H9 (cell line): ENCODE data around the gene DTWD2. TPM values are rescaled to one million over a fixed set of nuclear protein-coding genes. Genes with fewer than 3 reads are reported as not detected.

ENCODE experiments used
- DNase-seq: peaks from one replicate; pipeline ENCODE4 v3.0.0-alpha.2; 2017
- H2AFZ ChIP-seq: one replicate; pipeline ENCODE4 v1.6.1; 2013; ENCODE audit warnings: mild to moderate bottlenecking, low read length, control low read depth, moderate library complexity
- H2AK5ac ChIP-seq: 2 replicates; pipeline ENCODE4 v1.6.1; 2013; ENCODE audit warnings: low read length, control low read depth, mixed read lengths; ENCODE audit not compliant: insufficient read length
- H2BK120ac ChIP-seq: one replicate; pipeline ENCODE4 v1.6.1; 2013; ENCODE audit warnings: low read depth, mild to moderate bottlenecking, low read length, control low read depth, inconsistent platforms; ENCODE audit not compliant: poor library complexity, severe bottlenecking
- H2BK12ac ChIP-seq: 2 replicates; pipeline ENCODE4 v1.6.1; 2013; ENCODE audit warnings: low read length, control low read depth, mixed read lengths, low read depth; ENCODE audit not compliant: insufficient read length
- H2BK15ac ChIP-seq: 2 replicates; pipeline ENCODE4 v1.6.1; 2013; ENCODE audit warnings: low read depth, low read length, control low read depth
- H2BK20ac ChIP-seq: one replicate; pipeline ENCODE4 v1.6.1; 2013; ENCODE audit warnings: low read depth, mild to moderate bottlenecking, low read length, control low read depth, inconsistent platforms; ENCODE audit not compliant: poor library complexity, severe bottlenecking
- H2BK5ac ChIP-seq: 2 replicates; pipeline ENCODE4 v1.6.1; 2013; ENCODE audit warnings: low read length, control low read depth, mixed read lengths; ENCODE audit not compliant: insufficient read length
- H3K14ac ChIP-seq: 2 replicates; pipeline ENCODE4 v1.6.1; 2013; ENCODE audit warnings: low read length, control low read depth; ENCODE audit not compliant: insufficient read depth
- H3K18ac ChIP-seq: 2 replicates; pipeline ENCODE4 v1.6.1; 2013; ENCODE audit warnings: low read depth, mild to moderate bottlenecking, mixed read lengths, low read length, control low read depth; ENCODE audit not compliant: insufficient read length
- H3K23ac ChIP-seq: 2 replicates; pipeline ENCODE4 v1.6.1; 2013; ENCODE audit warnings: low read length, control low read depth, mixed read lengths, low read depth; ENCODE audit not compliant: insufficient read length
- H3K23me2 ChIP-seq: 2 replicates; pipeline ENCODE4 v1.6.1; 2013; ENCODE audit warnings: low read depth, mild to moderate bottlenecking, mixed read lengths, low read length, control low read depth; ENCODE audit not compliant: insufficient read length, poor library complexity, severe bottlenecking
- H3K27ac ChIP-seq: 2 replicates; pipeline ENCODE4 v1.5.1; 2013; ENCODE audit warnings: low read length, control low read depth, mixed read lengths, low read depth; ENCODE audit not compliant: insufficient read length
- H3K27me3 ChIP-seq: 2 replicates; pipeline ENCODE4 v1.6.1; 2013; ENCODE audit warnings: low read length, control low read depth, inconsistent platforms; ENCODE audit not compliant: insufficient read depth
- H3K4ac ChIP-seq: 2 replicates; pipeline ENCODE4 v1.6.1; 2013; ENCODE audit warnings: low read depth, mild to moderate bottlenecking, control low read depth, inconsistent platforms, low read length, moderate library complexity
- H3K4me1 ChIP-seq: 2 replicates; pipeline ENCODE4 v1.6.1; 2013; ENCODE audit warnings: low read length, control low read depth, inconsistent platforms; ENCODE audit not compliant: insufficient read depth
- H3K4me2 ChIP-seq: 2 replicates; pipeline ENCODE4 v1.6.1; 2013; ENCODE audit warnings: low read length, control low read depth, mixed read lengths; ENCODE audit not compliant: insufficient read length, insufficient read depth
- H3K56ac ChIP-seq: 2 replicates; pipeline ENCODE4 v1.6.1; 2013; ENCODE audit warnings: low read depth, mild to moderate bottlenecking, mixed read lengths, low read length, control low read depth; ENCODE audit not compliant: insufficient read length
- H3K79me1 ChIP-seq: 2 replicates; pipeline ENCODE4 v1.6.1; 2013; ENCODE audit warnings: low read depth, mild to moderate bottlenecking, moderate library complexity, low read length, control low read depth, inconsistent platforms; ENCODE audit not compliant: insufficient read depth, poor library complexity, severe bottlenecking
- H3K79me2 ChIP-seq: 2 replicates; pipeline ENCODE4 v1.6.1; 2013; ENCODE audit warnings: low read length, control low read depth, inconsistent platforms; ENCODE audit not compliant: insufficient read depth
- H3K9ac ChIP-seq: 2 replicates; pipeline ENCODE4 v1.6.1; 2013; ENCODE audit warnings: low read length, control low read depth, mixed read lengths; ENCODE audit not compliant: insufficient read length; ENCODE audit errors: extremely low read depth
- H3K9me3 ChIP-seq: one replicate; pipeline ENCODE4 v1.6.1; 2013; ENCODE audit warnings: low read depth, low read length, inconsistent platforms; ENCODE audit not compliant: control insufficient read depth
- H3T11ph ChIP-seq: one replicate; pipeline ENCODE4 v1.6.1; 2013; ENCODE audit warnings: mild to moderate bottlenecking, low read length, control low read depth, inconsistent platforms
- H4K20me1 ChIP-seq: one replicate; pipeline ENCODE4 v1.6.1; 2013; ENCODE audit not compliant: control insufficient read depth, insufficient read length, insufficient read depth
- H4K5ac ChIP-seq: 2 replicates; pipeline ENCODE4 v1.6.1; 2013; ENCODE audit warnings: low read depth, mild to moderate bottlenecking, mixed read lengths, low read length, control low read depth; ENCODE audit not compliant: insufficient read length
- H4K8ac ChIP-seq: replicated peaks from 2 replicates; pipeline ENCODE4 v1.6.1; 2013; ENCODE audit warnings: low read length, control low read depth, mixed read lengths, low read depth; ENCODE audit not compliant: insufficient read length
- H4K91ac ChIP-seq: 2 replicates; pipeline ENCODE4 v1.6.1; 2013; ENCODE audit warnings: low read depth, mild to moderate bottlenecking, moderate library complexity, mixed read lengths, low read length, control low read depth; ENCODE audit not compliant: insufficient read length
- H3K27ac Mint-ChIP-seq, 3 experiments: 2 replicates in 2 of 3; 3 replicates in 1 of 3; pipeline ENCODE4 v1.8.0; 2020 to 2021; ENCODE audit warnings: mixed read lengths in 3 of 3, mild to moderate bottlenecking in 1 of 3, moderate library complexity in 1 of 3
- H3K27me3 Mint-ChIP-seq: 2 replicates; pipeline ENCODE4 v1.8.0; 2021; ENCODE audit warnings: low read depth, mild to moderate bottlenecking, moderate library complexity, mixed read lengths
- H3K36me3 Mint-ChIP-seq, 3 experiments: 2 replicates in 2 of 3; 3 replicates in 1 of 3; pipeline ENCODE4 v1.8.0; 2020 to 2021; ENCODE audit warnings: low read depth in 3 of 3, mixed read lengths in 3 of 3; ENCODE audit not compliant: insufficient read depth in 1 of 3
- H3K4me1 Mint-ChIP-seq, 2 experiments: 2 replicates each; pipeline ENCODE4 v1.8.0; 2020; ENCODE audit warnings: mixed read lengths in 2 of 2
- H3K4me3 Mint-ChIP-seq, 2 experiments: 2 replicates in 1 of 2; 3 replicates in 1 of 2; pipeline ENCODE4 v1.8.0; 2020 to 2021; ENCODE audit warnings: mild to moderate bottlenecking in 2 of 2, mixed read lengths in 2 of 2, moderate library complexity in 1 of 2
- H3K9me3 Mint-ChIP-seq, 2 experiments: 2 replicates in 1 of 2; 3 replicates in 1 of 2; pipeline ENCODE4 v1.8.0; 2020; ENCODE audit warnings: mild to moderate bottlenecking in 2 of 2, mixed read lengths in 2 of 2, moderate library complexity in 1 of 2
- CTCF ChIP-seq: fragments of 200-600 bp; sonication (generic); conservative IDR thresholded peaks from 3 replicates; pipeline ENCODE4 v1.8.0; 2021; ENCODE audit warnings: antibody characterized with exemption, mild to moderate bottlenecking
- WGBS: extraction: QIAGEN DNeasy Blood & Tissue Kit; methylation state at CpG from one replicate; pipeline ENCODE4 v1.1.7; 2013; ENCODE audit warnings: missing lambda C conversion rate, low lambda C conversion rate, mixed read lengths; ENCODE audit not compliant: insufficient read length; ENCODE audit errors: extremely low coverage; 5-methylcytosine and 5-hydroxymethylcytosine counted together
- total RNA-seq: library from RNA; stranded (reverse); gene quantifications from 2 replicates; pipeline ENCODE4 v1.2.1, GENCODE V29; 2021

Gene DTWD2
- total RNA-seq, 1 experiment from 2014 or later: 10.8 TPM

- H3K14ac ChIP-seq: no peak overlapping the region
- DNase-seq: peak; percentile 37
- no peaks in the 10 kb centered on the region for H3K23me2 ChIP-seq
- no peak overlapping the region for H2BK15ac ChIP-seq
- Mint-ChIP-seq H3K27ac (no peak overlapping the region), H3K9me3 (no peaks in the 10 kb centered on the region), H3K36me3 (no peaks in the 10 kb centered on the region), H3K27me3 (no peaks in the 10 kb centered on the region), H3K4me1 (no peaks in the 10 kb centered on the region), H3K4me3 (no peak overlapping the region)
- H3K79me2 ChIP-seq: no peaks in the 10 kb centered on the region
- no peaks in the 10 kb centered on the region for H4K20me1 ChIP-seq
- no peak overlapping the region for H2BK20ac ChIP-seq
- no peaks in the 10 kb centered on the region; the same call in 1 of the 2 replicates for H3K27me3 ChIP-seq
- H3K18ac ChIP-seq: no peak overlapping the region
- H2AK5ac ChIP-seq: no peak overlapping the region
- no peaks in the 10 kb centered on the region for H3K9me3 ChIP-seq
- H2BK120ac ChIP-seq: no peak overlapping the region
- no peak overlapping the region for H4K8ac ChIP-seq
- no peak overlapping the region for H4K5ac ChIP-seq
- H3T11ph ChIP-seq: no peak overlapping the region
- no peak overlapping the region for H3K56ac ChIP-seq
- H3K4me2 ChIP-seq: no peak overlapping the region
- H4K91ac ChIP-seq: no peak overlapping the region
- no peaks in the 10 kb centered on the region for H3K4me1 ChIP-seq
- no CpG with 5 or more reads among the region's 13 CpGs for WGBS
- H3K9ac ChIP-seq: no peak overlapping the region
- no peak overlapping the region for H2AFZ ChIP-seq
- H3K23ac ChIP-seq: no peak overlapping the region
- no peak overlapping the region for H3K27ac ChIP-seq
- H2BK12ac ChIP-seq: no peak overlapping the region
- H3K79me1 ChIP-seq: no peaks in the 10 kb centered on the region
- no peak overlapping the region for H2BK5ac ChIP-seq
- TF ChIP-seq CTCF: no peak
- no peak overlapping the region for H3K4ac ChIP-seq
Measured at GRCh38 chr5:119011186-119011585, 22.8 kb upstream of the DTWD2 start.
